CD4-positive, alpha-beta T cell (primary cell): ENCODE measurements around the gene PRR27. TPM values are rescaled to one million over a fixed set of nuclear protein-coding genes. Genes with fewer than 3 reads are reported as not detected.

Experiments used
- ATAC-seq: fragments of 200-7000 bp; cut with Tn5 transposase; one replicate; pipeline ENCODE4 v1.10.0; 2022; ENCODE audit warnings: mild to moderate bottlenecking; ENCODE audit not compliant: poor library complexity
- CTCF ChIA-PET: fragments of 350-600 bp; sonication (Branson Sonifier 250); formaldehyde crosslinking; loops from one replicate; lab custom pipeline; 2021; ENCODE audit warnings: antibody characterized with exemption, inconsistent platforms; lab: Charles Lee
- POLR2A ChIA-PET: fragments of 350-600 bp; sonication (Branson Sonifier 250); formaldehyde crosslinking; loops from one replicate; lab custom pipeline; 2021; ENCODE audit warnings: antibody characterized with exemption, inconsistent platforms; lab: Charles Lee
- DNase-seq, 14 experiments: peaks; one replicate each; pipeline ENCODE4 v3.0.0-alpha.2; 2013 to 2020; ENCODE audit warnings: mixed read lengths in 2 of 14
- H3K27ac ChIP-seq, 2 donors: one replicate each; pipeline versions ENCODE4 v1.5.1 to v1.7.0; 2013; ENCODE audit warnings: low read length in 2 of 2, low read depth in 1 of 2, mild to moderate bottlenecking in 1 of 2
- H3K27me3 ChIP-seq, 2 experiments: 1 replicate in 1 of 2; 2 replicates in 1 of 2; pipeline versions ENCODE4 v1.6.1 to v1.7.0; 2013; ENCODE audit warnings: low read length in 2 of 2, control low read depth in 1 of 2, mild to moderate bottlenecking in 1 of 2, moderate library complexity in 1 of 2; ENCODE audit not compliant: insufficient read depth in 2 of 2, control insufficient read depth in 1 of 2
- H3K36me3 ChIP-seq: one replicate; pipeline ENCODE4 v1.6.1; 2013; ENCODE audit warnings: low read length, control low read depth; ENCODE audit not compliant: insufficient read depth
- H3K4me1 ChIP-seq: one replicate; pipeline ENCODE4 v1.6.1; 2013; ENCODE audit warnings: low read length, control low read depth; ENCODE audit not compliant: insufficient read depth
- H3K4me3 ChIP-seq: one replicate; pipeline ENCODE4 v1.5.1; 2013; ENCODE audit warnings: mild to moderate bottlenecking, low read length, moderate library complexity
- H3K9me3 ChIP-seq, 2 experiments: 1 replicate in 1 of 2; 2 replicates in 1 of 2; pipeline versions ENCODE4 v1.6.1 to v1.7.0; 2013; ENCODE audit warnings: low read length in 2 of 2, mild to moderate bottlenecking in 2 of 2, control low read depth in 1 of 2, moderate library complexity in 1 of 2; ENCODE audit not compliant: control insufficient read depth in 1 of 2, insufficient read depth in 1 of 2
- H3K27ac Mint-ChIP-seq: one replicate; pipeline ENCODE4 v1.8.0; 2020; ENCODE audit warnings: mixed read lengths
- H3K27me3 Mint-ChIP-seq: one replicate; pipeline ENCODE4 v1.8.0; 2021; ENCODE audit warnings: mixed read lengths
- H3K36me3 Mint-ChIP-seq: one replicate; pipeline ENCODE4 v1.8.0; 2021; ENCODE audit warnings: low read depth, mixed read lengths
- H3K4me1 Mint-ChIP-seq: one replicate; pipeline ENCODE4 v1.8.0; 2021; ENCODE audit warnings: low read depth, mixed read lengths
- H3K4me3 Mint-ChIP-seq: one replicate; pipeline ENCODE4 v1.8.0; 2020; ENCODE audit warnings: mild to moderate bottlenecking, mixed read lengths
- H3K9me3 Mint-ChIP-seq: one replicate; pipeline ENCODE4 v1.8.0; 2020; ENCODE audit warnings: mixed read lengths
- CTCF ChIP-seq: fragments of 200-600 bp; IDR thresholded peaks from one replicate; pipeline ENCODE4 v1.8.0; 2022; ENCODE audit warnings: antibody characterized with exemption, mild to moderate bottlenecking
- intact Hi-C, 2 experiments: fragments of 100-400 bp; cut with DNase I in 1 of 2; cut with micrococcal nuclease in 1 of 2; formaldehyde crosslinking; loops; one replicate each; pipeline versions ENCODE4 v1.15.1 to v1.9.0; 2023 to 2025; cut with DNase I, micrococcal nuclease
- total RNA-seq, 174 experiments: library from RNA in 2 of 174; stranded (reverse) in 2 of 174; gene quantifications; one replicate each; pipeline ENCODE4 v1.2.3 and lab custom pipeline; 2021 to 2026

Gene PRR27
- total RNA-seq, 2 experiments from 2014 or later, result not detected

DNA sequence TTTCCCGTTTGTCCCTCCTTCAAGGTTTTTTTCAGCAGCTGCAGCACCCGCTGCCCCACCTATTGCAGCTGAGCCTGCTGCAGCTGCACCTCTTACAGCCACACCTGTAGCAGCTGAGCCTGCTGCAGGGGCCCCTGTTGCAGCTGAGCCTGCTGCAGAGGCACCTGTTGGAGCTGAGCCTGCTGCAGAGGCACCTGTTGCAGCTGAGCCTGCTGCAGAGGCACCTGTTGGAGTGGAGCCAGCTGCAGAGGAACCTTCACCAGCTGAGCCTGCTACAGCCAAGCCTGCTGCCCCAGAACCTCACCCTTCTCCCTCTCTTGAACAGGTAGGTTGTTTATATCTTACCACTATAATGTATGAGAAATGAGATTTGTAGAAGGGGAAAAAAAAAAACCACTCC lies 4.5 kb downstream of the PRR27 start:
- CTCF ChIA-PET, result no interaction called here

DNA sequence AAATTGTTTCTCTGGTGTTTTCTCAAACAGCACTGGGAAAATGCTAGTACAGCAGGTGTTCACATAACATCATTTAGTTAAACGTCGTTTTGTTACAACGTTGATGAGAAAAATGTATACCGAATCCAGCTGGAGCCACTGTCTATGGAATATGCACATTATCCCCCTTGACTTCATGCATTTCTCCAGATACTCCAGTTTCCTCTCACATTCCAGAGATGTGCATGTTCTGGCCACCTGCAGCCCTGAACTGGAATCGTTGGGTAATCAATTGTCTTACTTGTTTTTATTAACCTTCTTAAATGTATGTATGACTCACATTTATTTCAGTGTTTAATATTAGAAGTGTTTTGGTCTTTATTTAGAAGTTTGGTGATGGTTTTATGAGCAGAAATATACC lies 23.1 kb downstream of the PRR27 start:
- no peak overlapping the region for H3K4me3 Mint-ChIP-seq
- intact Hi-C loops, result no loop called here
- no peaks in the 10 kb centered on the region for H3K27me3 ChIP-seq
- no peaks in the 10 kb centered on the region for H3K9me3 ChIP-seq
- DNase-seq, result no peak
- no peaks in the 10 kb centered on the region for H3K36me3 ChIP-seq
- H3K27ac ChIP-seq, result no peak overlapping the region
- ATAC-seq, result no peak
- no peaks in the 10 kb centered on the region for H3K4me1 Mint-ChIP-seq
- no peak for TF ChIP-seq CTCF
- no peaks in the 10 kb centered on the region for H3K9me3 Mint-ChIP-seq
- H3K4me3 ChIP-seq, result no peak overlapping the region
- POLR2A ChIA-PET, result no interaction called here
- no peaks in the 10 kb centered on the region for H3K27me3 Mint-ChIP-seq
- H3K27ac Mint-ChIP-seq, result no peak overlapping the region
- CTCF ChIA-PET, result no interaction called here
- no peaks in the 10 kb centered on the region for H3K4me1 ChIP-seq
- no peaks in the 10 kb centered on the region for H3K36me3 Mint-ChIP-seq

More for the DNA sequence above, 4.5 kb downstream of the PRR27 start:
- intact Hi-C loops, result no loop called here
- H3K27ac Mint-ChIP-seq, result no peak overlapping the region
- H3K9me3 Mint-ChIP-seq, result no peaks in the 10 kb centered on the region
- TF ChIP-seq CTCF, result no peak
- Histone ChIP-seq H3K9me3 (peaks cover 0 to 4% of the 10 kb centered on the region in 2 experiments), H3K36me3 (no peaks in the 10 kb centered on the region), H3K4me1 (no peaks in the 10 kb centered on the region), H3K4me3 (no peak overlapping the region), H3K27ac (no peak overlapping the region), H3K27me3 (no peaks in the 10 kb centered on the region)
- no peaks in the 10 kb centered on the region for H3K27me3 Mint-ChIP-seq
- no peaks in the 10 kb centered on the region for H3K36me3 Mint-ChIP-seq
- ATAC-seq (no peak), DNase-seq (no peak)
- POLR2A ChIA-PET, result no interaction called here
- no peak overlapping the region for H3K4me3 Mint-ChIP-seq
- H3K4me1 Mint-ChIP-seq, result no peaks in the 10 kb centered on the region

DNA sequence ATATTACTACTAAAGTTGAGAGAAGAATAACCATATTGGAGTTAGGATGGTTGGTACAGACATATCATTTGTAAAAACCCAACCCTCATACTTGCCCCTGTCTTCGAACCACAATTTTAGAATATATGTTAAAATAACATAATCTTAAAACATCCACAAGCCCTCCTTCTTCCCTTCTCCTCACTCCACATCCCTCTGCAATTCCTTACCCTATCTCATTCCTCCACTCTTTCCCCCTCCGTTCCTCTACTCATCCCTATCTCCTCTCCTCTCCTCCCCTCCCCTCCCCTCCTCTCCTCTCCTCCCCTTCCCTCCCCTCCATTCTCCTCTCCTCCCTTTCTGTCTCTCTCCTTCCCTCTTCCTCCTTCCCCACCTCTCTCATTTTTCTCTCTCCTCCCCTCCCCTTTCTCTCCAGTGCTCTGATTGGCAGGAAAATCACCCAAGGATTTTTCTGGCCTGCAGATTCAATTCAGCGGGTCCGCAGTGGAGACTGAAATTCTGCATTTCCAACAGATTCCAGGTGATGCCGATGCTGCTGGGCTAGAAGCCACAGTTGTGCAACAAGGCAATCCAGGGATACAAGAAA lies 24.1 kb downstream of the PRR27 start:
- no peaks in the 10 kb centered on the region for H3K9me3 Mint-ChIP-seq
- Histone ChIP-seq H3K4me3 (no peak overlapping the region), H3K9me3 (no peaks in the 10 kb centered on the region), H3K27me3 (no peaks in the 10 kb centered on the region), H3K36me3 (no peaks in the 10 kb centered on the region), H3K4me1 (no peaks in the 10 kb centered on the region), H3K27ac (no peak overlapping the region)
- DNase-seq (no peak), ATAC-seq (no peak)
- H3K27ac Mint-ChIP-seq, result no peak overlapping the region
- H3K4me3 Mint-ChIP-seq, result no peak overlapping the region
- POLR2A ChIA-PET, result no interaction called here
- H3K27me3 Mint-ChIP-seq, result no peaks in the 10 kb centered on the region
- no peak for TF ChIP-seq CTCF
- intact Hi-C loops, result no loop called here
- no peaks in the 10 kb centered on the region for H3K4me1 Mint-ChIP-seq
- CTCF ChIA-PET, result no interaction called here
- no peaks in the 10 kb centered on the region for H3K36me3 Mint-ChIP-seq
